Measurements from ENCODE around the gene MYH10.

Gene MYH10

DNA sequence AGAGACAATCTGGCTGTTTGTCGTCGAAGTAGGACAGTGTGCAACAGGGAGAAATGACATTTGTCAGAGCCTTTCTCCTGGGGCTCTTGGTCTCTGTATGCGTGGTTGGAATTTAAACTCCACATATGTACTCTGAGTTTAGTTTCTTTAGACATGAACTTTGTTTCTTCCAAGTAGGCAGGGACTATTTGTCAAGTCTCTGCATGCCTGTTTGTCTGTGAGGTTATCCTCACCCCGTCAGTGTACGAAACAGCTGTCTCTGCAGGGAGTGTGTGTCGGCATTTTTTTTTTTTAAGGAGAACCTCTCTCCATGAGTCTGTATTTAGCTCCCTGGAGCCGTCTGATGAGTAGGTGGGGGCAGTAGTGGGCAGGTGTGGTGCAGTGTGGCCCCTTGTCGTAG lies 165.2 kb downstream of the MYH10 start:
- peaks cover 26% of the 10 kb centered on the region for H3K36me3 ChIP-seq
- TF ChIP-seq, protein P1, sequence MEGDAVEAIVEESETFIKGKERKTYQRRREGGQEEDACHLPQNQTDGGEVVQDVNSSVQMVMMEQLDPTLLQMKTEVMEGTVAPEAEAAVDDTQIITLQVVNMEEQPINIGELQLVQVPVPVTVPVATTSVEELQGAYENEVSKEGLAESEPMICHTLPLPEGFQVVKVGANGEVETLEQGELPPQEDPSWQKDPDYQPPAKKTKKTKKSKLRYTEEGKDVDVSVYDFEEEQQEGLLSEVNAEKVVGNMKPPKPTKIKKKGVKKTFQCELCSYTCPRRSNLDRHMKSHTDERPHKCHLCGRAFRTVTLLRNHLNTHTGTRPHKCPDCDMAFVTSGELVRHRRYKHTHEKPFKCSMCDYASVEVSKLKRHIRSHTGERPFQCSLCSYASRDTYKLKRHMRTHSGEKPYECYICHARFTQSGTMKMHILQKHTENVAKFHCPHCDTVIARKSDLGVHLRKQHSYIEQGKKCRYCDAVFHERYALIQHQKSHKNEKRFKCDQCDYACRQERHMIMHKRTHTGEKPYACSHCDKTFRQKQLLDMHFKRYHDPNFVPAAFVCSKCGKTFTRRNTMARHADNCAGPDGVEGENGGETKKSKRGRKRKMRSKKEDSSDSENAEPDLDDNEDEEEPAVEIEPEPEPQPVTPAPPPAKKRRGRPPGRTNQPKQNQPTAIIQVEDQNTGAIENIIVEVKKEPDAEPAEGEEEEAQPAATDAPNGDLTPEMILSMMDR (IDR thresholded peaks at IDR 0.05; ENCODE audit: low read depth, low read length): no peak

DNA sequence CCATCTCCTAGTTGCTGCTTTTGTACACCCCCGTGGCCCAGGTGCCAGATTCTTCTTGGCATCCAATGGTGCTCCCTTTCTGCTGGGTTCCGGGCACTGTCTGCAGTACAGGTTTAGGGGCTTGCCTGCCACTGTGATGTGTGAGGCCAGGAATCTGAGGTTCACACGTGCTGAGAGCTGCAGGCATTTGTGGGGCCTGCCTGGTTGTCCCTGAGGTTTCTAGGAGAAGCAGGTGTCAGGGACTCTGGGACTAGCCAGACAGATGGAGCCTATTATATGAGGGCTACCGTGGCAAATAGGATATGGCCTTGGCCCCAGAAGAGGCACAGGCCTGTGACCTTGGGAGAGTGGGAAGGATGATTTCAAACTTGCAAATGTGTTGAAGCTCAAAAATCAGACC lies 165.6 kb downstream of the MYH10 start:
- DNase-seq: no peak
- TF ChIP-seq, protein P1 (IDR thresholded peaks at IDR 0.05; ENCODE audit: low read depth, low read length): no peak
- Histone ChIP-seq H3K9me3 (ENCODE audit: severe bottlenecking) (no peaks in the 10 kb centered on the region), H3K4me3 (ENCODE audit: low read depth, low read length) (no peak overlapping the region), H3K27me3 (ENCODE audit: insufficient read depth, low read depth, severe bottlenecking) (no peaks in the 10 kb centered on the region), H3K27ac (no peak overlapping the region), H3K36me3 (peaks cover 30% of the 10 kb centered on the region)

More for the DNA sequence above, 165.2 kb downstream of the MYH10 start:
- no peaks in the 10 kb centered on the region for H3K27me3 ChIP-seq (ENCODE audit: insufficient read depth, low read depth, severe bottlenecking)
- H3K4me3 ChIP-seq (ENCODE audit: low read depth, low read length): no peak overlapping the region
- H3K27ac ChIP-seq: no peak overlapping the region
- DNase-seq: no peak
- no peaks in the 10 kb centered on the region for H3K9me3 ChIP-seq (ENCODE audit: severe bottlenecking)

GRCh38 chr17:8463099-8463498 lies 167.4 kb downstream of the MYH10 start:
- H3K4me3 ChIP-seq (ENCODE audit: low read depth, low read length): no peak overlapping the region
- H3K36me3 ChIP-seq: peaks cover 34% of the 10 kb centered on the region
- no peaks in the 10 kb centered on the region for H3K9me3 ChIP-seq (ENCODE audit: severe bottlenecking)
- TF ChIP-seq, protein P1 (IDR thresholded peaks at IDR 0.05; ENCODE audit: low read depth, low read length): no peak
- DNase-seq: no peak
- H3K27ac ChIP-seq: no peak overlapping the region
- H3K27me3 ChIP-seq (ENCODE audit: insufficient read depth, low read depth, severe bottlenecking): no peaks in the 10 kb centered on the region

DNA sequence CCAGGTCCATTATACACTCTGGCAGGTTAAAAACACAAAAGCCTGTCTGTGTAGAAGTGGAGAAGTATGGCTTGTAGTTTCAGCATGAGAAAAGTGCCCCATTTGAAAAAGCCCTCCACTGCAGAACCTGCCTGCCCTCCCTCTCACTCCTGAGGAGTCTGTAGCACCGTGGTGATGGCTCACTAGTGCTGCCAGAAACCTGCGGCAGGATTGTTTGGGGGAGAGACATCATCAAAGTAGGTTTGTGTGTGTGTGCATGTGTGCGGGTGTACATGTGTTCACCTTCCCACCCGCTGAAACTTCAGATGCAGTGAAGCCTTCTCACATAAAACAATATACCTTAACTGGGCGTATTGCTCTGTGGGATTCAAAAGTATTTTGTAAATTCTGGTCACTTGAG lies 168.0 kb downstream of the MYH10 start:
- no peaks in the 10 kb centered on the region for H3K9me3 ChIP-seq (ENCODE audit: severe bottlenecking)
- no peaks in the 10 kb centered on the region for H3K27me3 ChIP-seq (ENCODE audit: insufficient read depth, low read depth, severe bottlenecking)
- DNase-seq: no peak
- no peak overlapping the region for H3K27ac ChIP-seq
- TF ChIP-seq, protein P1 (IDR thresholded peaks at IDR 0.05; ENCODE audit: low read depth, low read length): no peak
- no peak overlapping the region for H3K4me3 ChIP-seq (ENCODE audit: low read depth, low read length)
- peaks cover 32% of the 10 kb centered on the region for H3K36me3 ChIP-seq

GRCh38 chr17:8459831-8460230 lies 170.7 kb downstream of the MYH10 start:
- H3K36me3 ChIP-seq: peaks cover 50% of the 10 kb centered on the region
- no peak overlapping the region for H3K27ac ChIP-seq
- no peak overlapping the region for H3K4me3 ChIP-seq (ENCODE audit: low read depth, low read length)
- DNase-seq: no peak
- H3K9me3 ChIP-seq (ENCODE audit: severe bottlenecking): no peaks in the 10 kb centered on the region
- TF ChIP-seq, protein P1 (IDR thresholded peaks at IDR 0.05; ENCODE audit: low read depth, low read length): no peak
- no peaks in the 10 kb centered on the region for H3K27me3 ChIP-seq (ENCODE audit: insufficient read depth, low read depth, severe bottlenecking)

DNA sequence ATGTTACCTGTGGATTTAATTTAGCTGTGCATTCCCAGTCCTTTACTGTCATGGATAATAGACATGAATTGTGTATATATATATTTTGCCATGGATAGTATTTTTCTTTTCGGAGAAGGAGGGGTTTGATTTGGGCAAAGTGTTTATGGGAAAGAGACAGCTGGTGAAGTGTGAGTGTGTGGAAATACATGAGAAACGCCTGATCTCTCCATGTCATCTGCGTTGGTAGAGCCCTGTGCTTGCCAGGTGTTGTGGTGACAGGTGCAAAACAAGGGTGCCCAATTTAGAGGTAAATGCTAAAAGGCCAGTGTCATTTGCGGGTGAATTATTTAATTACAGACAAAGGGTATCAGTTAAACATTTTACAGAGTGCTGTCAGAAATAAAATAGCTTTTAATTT lies 171.4 kb downstream of the MYH10 start:
- TF ChIP-seq, protein P1 (IDR thresholded peaks at IDR 0.05; ENCODE audit: low read depth, low read length): no peak
- Histone ChIP-seq H3K4me3 (ENCODE audit: low read depth, low read length) (no peak overlapping the region), H3K27ac (no peak overlapping the region), H3K9me3 (ENCODE audit: severe bottlenecking) (no peaks in the 10 kb centered on the region), H3K27me3 (ENCODE audit: insufficient read depth, low read depth, severe bottlenecking) (no peaks in the 10 kb centered on the region), H3K36me3 (peaks cover 55% of the 10 kb centered on the region)
- DNase-seq: no peak

All from WERI-Rb-1 (cell line).